NCI-H345 treated with DMSO at 0.1 percent for 48 hours (cell line): ENCODE data around the gene SH3D19.
"Not testable (repeated sequence)": the region's sequence is repeated elsewhere in the genome, so short reads cannot be mapped to it uniquely, and the experiment has no call there.

Source experiments
- DNase-seq: peaks from one replicate; lab custom pipeline; 2025; ENCODE audit not compliant: unreplicated experiment; lab: John Stamatoyannopoulos, UW

The SH3D19 gene

DNA sequence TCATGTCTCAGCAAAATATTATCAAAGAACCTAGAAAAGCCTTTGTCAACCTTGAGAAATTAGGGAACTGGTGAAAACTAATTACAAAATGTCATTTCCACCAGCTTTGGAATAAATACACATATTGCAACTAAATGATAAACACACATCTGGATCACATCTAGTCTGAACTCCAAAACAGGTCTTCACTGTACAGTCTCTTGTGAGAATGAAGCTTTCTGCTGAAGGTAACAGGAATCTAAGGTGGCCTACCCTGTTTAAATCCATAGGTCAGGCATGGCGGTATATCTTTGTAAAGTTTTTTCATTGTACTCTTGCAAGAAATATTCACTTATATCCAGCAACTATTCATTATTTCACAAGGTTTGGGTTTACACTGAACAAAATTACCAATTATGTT, 1.7 kb downstream of the SH3D19 start:
- no peak for DNase-seq

DNA sequence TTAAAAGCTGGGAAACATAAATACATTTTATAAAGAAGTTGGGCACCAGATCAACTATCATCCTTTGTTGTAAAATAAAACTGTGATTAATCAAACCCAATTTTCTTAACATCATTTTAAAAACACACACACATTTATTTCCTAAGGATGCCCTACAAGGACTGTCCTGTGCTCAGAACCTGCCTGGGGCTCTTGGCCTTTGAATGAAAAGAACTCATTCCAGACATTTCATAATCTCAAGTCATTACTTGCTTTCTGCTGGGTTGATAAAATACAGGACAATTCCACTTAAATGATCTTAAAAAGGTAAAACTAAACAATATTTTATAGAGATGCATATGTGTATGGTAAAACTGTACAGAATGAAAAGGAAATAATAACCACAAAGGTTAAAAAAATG, 2.8 kb downstream of the SH3D19 start:
- no peak for DNase-seq

DNA sequence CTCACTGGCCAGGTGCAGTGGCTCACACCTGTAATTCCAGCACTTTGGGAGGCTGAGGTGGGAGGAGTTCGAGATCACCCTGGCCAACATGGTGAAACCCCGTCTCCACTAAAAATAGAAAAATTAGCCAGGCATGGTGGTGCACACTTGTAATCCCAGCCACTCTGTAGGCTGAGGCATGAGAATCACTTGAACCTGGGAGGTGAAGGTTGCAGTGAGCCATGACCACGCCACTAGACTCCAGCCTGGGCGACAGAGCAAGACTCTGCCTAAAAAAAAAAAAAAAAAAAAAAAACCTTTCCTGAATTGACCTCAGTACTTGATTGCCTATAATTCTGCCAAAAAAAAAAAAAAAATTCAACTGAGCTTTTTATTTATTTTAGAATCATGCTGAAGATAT, 3.2 kb downstream of the SH3D19 start:
- not testable (repeated sequence) for DNase-seq

DNA sequence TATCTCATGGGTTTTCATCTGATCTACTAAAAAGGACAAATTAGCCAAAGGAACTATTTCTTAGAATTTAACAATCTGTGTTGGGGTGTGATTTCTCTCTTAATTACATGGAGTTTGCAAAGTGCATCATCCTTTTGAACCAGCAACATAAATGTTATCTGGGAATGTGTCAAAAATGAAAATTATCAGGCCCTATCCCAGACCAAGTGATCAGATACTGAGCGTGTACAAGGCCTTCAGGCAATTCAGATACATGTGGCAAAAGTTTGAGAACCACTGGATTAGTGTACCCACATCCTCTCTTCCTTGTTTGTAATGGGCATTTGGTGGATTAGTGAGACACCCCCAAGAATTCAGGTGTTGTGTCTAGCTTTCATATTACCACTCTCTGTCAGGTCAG, 3.8 kb downstream of the SH3D19 start:
- DNase-seq = no peak

DNA sequence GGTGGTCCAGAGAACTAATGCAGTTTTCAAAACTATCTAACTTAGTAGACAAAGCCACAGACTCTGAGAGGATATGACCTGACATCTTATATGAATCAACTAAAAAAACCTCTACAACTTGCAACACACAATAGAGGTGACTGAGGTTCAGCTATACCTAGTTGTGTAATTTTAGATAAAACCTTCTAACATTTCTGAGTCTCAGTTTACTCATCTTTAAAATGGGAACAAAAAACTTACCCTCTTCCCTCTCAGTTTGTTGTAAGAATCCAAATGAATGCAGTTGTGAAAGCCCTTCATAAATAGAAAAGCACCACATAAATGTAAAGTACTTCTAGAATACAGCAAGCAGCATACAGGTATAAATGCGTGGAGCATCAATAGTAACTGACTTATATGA, 5.9 kb downstream of the SH3D19 start:
- no peak for DNase-seq

DNA sequence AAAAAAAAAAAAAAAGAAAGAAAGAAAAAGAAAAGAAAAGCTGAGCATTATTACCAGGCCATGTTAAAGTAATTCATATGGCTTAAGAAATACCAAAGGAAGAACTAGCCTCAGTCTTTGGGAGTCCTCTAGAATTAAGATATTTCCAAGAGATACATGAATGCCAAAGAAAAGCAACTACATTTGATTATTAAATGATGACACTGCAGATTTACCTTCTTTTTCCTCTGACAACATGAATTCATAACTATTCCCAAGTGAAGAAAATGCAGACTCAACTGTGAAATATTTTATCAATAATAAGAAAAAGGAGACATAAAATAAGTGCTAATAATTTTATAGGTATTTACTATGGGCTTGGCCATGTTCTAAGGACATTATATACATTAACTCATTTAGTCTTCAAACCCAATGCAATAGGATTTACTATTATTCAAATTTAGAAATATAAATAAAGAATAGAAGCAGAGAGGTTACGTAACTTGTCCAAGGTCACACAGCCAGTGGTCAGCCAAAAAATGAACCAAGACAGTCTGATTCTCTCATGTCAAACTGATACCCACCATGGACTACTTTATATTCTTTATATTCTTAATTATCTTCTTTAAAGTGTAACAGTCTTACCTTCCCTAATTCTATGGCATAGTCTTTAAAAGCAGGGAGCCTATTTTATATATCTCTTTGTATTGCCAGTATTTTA, 6.9 kb downstream of the SH3D19 start:
- no peak for DNase-seq

DNA sequence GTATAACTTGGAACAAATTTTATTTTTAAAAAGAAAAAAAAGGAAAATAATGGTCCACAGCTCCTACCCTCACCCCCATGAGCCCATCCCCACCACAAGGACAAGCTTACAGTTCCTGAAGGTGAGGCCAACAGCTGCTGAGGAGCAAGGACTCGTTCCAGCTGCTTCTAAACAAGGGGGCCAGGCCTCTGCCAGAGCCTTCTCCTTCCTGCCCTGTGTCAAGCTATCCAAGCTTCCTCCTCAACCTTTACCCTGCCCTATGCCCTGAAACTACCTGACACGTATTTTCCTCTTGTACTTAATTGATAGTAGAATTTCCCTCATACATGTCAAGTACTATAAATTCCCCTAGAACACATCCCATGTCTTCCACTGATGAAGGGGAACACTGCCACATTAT, 8.8 kb downstream of the SH3D19 start:
- no peak for DNase-seq

DNA sequence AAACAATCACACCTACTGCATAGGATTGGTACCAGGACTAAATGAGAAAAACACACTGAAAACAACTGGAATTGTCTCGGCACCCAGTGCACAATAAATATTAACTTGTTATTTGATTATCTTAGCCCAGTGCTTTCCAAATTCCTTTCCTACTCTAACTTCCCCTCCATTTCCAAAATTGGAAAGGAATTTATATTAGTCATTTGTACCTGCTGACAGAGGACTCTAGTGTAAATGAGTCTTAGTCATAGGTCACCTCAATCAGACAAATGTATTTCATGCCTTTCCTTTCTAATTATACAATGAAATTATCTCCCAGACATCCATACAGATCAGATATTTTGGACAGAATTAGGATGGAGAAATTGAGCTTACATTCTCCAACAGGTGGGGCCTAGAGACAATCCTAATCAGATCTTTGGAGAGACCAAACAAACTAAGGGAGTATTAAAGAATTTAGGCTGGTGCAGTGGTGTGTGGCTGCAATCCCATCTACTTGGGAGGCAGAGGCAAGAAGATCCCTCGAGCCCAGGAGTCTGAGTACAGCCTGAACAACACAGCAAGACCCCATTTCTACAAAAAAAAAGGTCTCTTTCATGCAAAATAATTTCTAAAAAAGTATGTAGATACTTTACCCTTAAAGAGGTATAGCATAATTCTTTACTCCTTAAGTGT, 10.1 kb downstream of the SH3D19 start:
- DNase-seq = no peak

DNA sequence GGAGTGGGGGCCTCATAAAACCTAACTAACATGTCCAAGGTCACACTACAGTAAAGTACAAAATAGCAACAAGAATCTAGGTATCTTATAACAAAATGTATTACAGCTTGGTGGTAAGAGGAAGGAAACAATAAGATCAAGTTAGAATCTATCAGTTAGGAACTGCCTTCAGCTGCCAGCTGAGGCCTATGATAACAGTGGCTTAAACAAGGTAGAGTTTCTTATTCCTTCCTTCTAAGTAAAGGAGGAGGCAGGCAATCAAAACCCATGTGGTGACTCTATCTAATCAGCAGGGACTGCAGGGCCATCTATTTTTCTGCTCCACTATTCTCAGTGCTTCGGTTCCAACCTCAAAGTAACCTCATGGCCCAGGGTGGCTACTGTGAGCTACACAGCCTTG, 10.9 kb downstream of the SH3D19 start:
- DNase-seq = no peak

DNA sequence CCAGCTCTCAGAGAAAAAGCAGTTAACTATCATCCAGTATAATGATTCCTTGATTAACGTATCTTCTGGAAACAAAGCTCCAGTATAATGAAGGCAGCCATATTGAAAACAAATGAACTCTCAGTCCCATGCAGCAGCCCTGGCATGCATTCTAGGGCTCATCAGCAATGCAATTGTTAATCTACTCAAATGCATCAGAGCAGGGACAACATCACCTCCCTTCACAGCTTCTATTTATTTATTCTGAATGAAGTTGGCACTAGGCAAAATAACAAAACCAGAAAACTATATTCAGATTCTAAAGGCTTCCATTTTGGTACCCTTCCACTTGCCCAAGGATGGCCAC, 11.4 kb downstream of the SH3D19 start:
- DNase-seq = no peak

DNA sequence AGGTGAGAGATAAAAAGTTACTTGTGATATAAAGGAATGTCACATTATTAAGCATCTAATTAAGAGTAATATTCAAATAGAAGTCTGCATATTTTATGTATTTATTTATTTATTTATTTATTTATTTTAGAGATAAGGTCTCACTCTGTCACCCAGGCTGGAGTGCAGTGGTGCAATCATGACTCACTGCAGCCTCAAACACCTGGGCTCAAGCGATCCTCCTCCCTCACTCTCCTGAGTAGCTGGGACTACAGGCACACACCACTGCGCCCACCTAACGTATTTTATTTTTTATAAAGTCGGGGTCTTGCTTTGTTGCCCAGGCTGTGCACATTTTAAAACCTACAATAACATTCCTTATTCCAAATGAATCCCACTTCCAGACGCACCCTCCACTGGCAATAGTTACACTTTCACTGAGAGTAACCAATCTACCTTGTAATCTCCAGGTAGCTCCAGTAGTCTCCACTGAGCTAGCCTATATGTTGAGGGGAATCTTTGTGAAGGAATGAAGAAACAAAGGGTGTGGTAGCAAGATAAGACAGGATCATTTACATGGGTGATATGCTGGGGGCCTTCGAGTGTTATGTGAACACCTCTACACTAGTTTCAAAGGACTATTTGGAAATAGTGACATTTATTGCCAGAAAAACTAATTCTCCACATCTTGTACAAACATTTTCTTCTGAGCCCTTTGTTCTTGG, 11.9 kb downstream of the SH3D19 start:
- no peak for DNase-seq

DNA sequence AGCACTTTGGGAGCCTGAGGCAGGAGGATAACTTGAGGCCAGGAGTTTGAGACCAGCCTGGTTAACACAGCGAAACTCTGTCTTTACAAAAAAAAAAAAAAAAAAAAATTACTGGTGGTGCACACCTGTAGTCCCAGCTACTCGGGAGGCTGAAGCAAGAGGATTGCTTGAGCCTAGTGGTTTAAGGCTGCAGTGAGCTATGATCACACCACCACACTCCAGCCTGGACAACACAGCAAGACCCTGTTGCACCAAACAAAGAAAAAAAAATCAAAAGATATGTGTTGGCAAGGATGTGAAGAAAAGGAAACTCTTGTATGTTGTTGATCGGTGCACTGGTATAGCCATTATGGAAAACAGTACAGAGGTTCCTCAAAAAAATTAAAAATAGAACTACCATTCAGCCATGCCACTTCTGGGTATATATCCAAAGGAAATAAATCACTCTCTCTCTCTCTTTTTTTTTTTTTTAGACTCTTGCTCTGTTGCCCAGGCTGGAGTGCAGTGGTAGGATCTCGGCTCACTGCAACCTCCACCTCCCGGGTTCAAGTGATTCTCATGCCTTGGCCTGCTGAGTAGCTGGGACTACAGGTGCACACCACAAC, 15.2 kb downstream of the SH3D19 start:
- no peak for DNase-seq

DNA sequence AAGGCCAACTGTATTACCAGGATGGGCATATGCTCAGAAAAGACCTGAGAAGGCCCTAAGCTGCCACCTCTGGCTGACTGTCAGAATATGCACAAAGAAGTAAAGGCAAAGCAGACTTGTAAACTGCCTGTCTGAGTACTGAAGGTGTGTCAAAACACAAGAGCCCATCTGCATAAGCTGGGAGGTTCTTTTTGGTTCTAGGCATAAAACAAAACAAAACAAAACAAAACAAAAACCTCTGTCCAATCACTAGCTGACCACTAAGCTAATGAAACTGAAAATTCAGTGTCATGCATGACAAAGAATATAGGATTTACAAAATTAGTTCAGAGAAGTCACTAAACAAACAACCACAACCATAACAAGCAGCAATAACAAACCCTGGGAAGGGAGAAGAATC, 20.6 kb downstream of the SH3D19 start:
- DNase-seq = no peak

DNA sequence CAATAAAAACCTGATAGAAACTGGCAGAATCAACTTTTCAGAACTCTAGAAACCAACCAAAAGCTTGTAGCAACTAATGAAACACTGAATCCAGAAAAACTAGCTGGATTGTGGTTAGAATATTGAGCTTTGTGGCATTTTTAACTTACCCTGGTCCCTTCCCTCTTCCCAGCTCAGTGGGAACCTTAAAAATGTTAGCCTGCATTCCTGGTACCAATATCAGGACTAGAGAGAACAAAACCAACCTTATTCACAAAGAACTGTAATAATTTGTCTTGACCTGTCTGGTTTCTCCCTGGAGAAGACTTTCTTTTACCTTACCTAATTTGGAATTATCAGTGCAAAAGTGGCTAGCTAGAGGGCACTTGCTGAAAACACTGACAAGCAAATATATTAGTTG, 21.2 kb downstream of the SH3D19 start:
- DNase-seq = no peak

DNA sequence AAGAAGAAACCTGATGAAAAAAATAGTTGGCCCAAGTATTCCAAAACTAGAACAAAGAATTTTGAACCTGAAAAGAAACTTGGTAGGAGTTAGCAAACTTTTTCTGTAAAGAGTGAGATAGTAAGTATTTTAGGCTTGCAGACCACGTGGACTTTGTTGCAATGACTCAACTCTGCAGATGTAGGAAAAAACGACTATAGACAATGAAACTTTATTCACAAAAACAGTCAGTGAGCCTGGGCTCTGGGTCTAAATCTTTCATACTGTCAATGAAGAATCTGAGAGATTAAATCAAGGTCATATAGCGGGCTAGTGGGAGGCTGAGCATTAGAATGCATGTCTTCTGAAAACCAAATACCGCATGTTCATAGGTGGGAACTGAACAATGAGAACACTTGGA, 23.0 kb downstream of the SH3D19 start:
- DNase-seq = no peak

DNA sequence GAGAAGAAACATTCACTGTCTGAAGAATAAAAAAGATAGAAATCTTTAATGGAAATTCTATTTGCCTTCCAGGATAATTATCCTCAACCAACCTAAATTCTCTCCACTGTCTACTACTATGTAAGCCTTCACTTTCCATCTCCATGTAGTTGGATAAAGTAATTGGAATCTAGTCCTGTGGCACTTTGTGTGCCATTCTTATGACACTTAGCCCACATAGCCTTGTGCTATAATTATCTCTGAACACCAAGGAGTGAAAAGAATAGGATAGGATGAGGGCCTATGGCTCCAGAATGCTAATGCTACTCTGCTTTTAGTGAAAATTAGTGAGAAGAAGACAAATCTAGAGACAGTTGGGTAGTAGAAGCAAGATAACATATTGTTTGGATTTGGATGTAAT, 28.2 kb downstream of the SH3D19 start:
- DNase-seq = no peak

DNA sequence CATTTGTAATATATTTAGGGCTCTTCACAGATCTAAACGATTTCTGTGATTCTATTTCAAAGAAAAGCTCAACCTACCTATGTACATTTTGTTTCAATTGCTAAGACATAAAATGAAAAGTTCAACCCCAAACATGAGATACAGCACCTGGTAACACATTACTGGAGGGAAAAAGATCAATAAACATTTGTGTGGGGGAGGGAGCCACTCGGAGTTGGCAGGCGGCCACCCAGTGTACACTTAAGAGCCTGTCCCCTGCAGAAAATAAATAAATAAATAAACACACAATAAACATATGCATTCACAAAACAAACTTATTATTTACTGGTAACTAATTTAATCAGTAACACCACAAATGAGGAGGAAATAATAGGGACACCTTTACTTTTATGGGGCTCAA, 29.2 kb downstream of the SH3D19 start:
- DNase-seq = no peak

DNA sequence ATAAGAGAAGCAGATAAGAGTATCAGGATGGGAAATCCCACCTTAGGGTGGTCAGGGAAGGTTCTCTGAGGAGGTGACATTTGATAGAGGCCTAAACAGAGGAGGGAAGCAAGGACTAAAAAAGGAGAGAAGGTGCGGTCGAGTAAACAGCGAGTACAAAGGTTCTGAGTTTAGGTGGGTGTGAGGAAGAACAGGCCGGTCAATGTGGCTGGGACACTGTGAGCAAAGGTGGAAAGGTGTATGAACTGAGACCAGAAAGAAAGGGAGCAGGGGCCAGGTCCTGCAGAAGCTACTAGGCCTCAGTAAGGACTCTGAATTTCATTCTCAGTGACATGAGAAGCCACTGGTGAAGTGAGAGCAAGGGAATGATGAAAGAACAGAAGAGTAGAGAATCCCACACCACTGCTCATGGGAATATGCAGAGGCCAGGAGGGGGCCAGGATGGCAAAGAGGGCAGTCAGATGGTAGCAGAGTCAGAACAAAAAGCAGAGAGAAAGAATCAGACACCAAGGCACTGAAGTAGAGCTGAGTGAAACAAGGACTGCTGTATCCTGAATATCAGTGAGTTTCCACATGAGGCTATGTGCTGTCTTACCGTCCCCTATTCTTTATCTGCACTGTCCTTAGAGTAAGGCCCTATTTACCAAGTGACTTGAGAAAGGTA, 30.4 kb downstream of the SH3D19 start:
- no peak for DNase-seq

DNA sequence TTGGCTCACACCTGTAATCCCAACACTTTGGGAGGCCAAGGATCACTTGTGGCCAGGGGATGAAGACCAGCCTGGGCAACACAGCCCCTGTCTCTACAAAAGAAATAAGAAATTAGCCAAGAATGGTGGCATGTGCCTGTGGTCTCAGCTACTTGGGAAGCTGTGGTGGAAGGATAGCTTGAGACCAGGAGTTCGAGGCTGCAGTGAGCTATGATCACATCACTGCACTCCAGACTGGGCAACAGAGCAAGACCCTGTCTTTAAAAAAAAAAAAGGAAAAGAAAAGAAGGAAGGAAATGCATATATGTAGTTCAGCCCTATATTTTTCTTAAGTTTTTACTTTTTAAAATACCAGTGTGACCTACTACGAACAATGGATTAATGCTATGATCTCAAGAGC, 33.4 kb downstream of the SH3D19 start:
- DNase-seq = no peak

DNA sequence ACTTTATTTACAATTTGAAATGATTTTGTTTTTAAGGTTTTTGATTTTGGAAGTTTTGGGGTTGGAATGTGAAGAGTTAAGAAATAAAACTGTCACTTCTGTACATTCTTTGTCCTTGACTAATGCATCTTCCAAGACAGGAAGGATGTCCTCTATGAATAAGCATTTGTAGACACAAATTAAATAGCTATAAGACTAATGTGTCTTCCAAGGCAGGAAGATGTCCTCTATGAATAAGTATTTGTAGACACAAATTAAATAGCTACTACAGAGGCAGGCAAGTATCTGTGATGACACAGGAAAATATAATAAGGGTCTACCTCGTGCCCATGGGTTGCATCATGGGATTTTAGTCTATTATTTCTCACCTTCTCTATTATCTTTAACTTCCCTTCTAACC, 33.9 kb downstream of the SH3D19 start:
- DNase-seq = no peak

DNA sequence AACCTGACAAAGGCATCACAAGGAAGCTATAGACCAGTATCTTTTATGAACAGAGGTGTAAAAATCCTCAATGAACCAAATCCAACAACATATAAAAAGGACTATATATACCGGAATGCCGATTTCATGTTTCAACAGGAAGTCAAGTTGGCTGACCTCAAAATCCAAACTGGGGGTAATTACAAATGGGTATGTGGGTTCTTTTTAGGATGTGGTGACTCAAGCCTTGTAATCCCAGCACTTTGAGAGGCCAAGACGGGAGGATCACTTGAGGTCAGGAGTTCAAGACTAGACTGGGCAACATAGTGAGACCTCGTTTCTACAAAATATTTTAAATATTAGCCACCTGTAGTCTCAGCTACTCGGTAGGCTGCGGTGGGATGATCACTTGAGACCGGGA, 38.0 kb downstream of the SH3D19 start:
- DNase-seq = no peak
